Stimulated activated CD4-positive, alpha-beta T cell treated with anti-CD3 and anti-CD28 coated beads, Interleukin-2, amount 100 ng/mL, for 24 hours (primary cell): ENCODE data around the gene KNSTRN.

ENCODE experiments used
- DNase-seq, 2 donors: peaks; one replicate each; pipeline ENCODE4 v3.0.0-alpha.2; 2020

The KNSTRN gene

DNA sequence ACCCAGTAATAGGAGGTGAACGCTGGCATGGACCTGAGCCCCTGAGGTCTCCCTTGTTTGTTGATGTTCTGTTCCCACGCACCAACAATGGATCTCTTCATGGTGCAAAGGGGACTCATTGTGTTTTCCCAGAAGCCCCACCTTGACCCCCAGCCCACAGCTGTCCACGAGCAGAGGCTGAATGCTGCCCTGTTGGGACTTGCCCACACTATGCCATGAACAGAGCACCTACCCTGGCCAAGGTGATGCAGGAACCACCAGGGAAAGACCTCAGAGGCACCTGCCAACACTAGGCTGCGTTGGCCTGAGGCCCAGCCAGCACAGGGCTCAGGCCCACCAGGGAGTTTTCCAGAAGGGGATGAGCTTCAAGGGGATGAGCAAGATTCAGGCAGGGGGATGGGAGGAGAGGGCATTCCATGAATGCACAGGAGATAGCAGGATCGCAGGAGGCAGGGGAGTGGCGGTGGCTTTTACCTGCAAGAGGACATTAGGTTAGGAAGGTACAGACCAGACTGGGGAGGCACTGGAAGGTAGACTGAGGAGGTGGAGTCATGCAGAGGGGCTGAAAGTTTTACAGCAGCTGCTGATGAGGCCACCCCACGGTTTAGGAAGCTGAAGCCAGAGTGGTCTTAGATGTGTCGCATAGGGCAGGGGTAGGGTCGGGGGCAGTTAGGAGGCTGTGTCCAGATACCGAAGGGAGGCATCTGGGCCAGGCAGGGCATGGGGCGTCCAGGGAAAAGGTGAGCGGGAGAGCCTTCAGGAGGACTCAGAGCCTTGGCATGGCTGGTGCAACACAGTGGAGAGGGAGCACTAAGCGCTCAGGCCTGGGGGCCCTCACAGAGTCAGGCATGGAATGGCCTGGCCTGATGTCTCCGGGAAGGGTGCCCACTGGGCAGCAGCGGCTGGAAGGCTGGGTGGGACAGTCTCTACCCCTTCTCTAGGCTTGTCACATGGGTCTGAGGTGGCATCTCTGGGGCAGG lies 35.7 kb upstream of the KNSTRN start:
- DNase-seq = no peak

DNA sequence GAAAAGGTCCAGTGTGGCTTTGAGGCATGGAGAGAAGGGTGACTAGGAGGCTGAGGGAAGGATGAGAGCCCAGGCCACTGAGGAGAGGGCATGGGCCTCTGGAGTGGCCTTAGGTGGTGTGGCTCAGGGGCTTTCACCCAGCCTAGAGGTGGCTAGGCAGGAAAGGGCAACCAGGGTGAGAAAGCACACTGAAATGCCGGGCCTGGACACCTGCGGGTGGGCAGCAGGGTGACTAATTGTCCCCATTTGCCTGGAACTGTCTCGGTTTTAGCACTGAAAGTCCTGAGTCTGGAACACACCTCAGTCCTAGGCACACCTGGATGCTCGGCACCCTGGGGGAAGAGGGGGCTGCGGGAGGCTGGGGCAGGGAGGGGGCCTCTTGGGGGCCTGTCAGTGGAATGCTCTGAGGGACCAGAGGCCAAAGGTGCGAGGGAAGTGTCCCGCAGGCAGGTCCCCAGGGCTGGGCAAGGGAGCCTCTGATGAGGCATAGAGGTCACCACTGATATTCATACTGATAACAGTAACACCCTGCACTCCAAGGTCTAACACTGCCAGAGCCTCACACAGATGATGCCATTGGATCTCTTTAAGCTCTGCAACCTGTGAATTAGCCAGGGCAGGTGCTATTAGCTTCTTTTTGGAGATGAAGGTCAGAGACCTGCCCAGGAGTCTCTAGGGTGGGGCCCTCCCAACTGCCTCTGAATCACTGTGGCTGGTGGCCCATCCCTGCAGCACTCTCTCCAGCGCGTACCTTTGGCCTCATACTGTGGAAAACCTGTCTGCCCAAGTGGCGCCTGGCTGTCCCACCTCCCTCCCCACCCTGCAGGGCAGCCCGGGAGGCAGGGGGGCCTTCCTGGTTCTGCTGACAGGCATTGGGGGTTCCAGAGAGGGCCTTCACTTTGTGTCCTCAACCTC lies 34.7 kb upstream of the KNSTRN start:
- no peak for DNase-seq

DNA sequence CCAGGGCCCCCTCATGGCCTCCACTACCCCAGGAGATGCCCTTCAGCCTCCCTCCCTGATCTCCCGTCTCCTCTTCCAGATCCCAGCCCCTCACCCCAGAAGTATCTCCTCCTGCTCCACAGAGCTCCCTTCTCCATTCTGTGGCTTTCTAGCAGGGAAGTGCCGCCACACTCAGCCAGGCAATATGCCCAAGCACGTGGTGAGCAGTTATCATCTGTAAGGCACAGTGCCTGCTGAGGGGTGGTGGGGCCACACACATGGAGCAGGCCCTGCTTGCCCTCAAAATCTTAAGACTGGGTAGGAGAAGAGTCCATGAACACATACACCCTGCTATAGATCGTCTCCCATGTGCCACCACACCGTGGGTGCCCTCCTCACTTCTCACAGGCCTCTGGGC lies 34.0 kb upstream of the KNSTRN start:
- no peak for DNase-seq

DNA sequence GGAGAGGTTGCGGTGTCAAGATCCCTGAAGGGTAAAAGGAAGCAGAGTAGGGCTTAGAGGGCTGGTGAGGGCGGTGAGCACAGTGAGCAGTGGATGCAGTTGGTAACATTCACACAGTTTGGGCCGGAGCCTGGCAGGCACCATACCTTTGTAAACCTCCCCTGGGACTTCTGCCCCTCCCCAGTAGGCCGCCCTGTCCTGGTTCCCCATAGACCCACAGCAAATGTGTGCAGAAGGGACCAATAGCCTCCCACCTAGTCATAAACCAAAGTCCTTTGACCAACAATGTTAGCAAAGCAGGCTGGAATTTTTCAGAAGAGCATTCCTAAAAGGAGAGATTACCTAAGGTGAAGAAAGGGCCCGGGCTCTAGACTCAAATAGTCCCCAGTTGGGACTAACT lies 33.4 kb upstream of the KNSTRN start:
- DNase-seq = no peak

DNA sequence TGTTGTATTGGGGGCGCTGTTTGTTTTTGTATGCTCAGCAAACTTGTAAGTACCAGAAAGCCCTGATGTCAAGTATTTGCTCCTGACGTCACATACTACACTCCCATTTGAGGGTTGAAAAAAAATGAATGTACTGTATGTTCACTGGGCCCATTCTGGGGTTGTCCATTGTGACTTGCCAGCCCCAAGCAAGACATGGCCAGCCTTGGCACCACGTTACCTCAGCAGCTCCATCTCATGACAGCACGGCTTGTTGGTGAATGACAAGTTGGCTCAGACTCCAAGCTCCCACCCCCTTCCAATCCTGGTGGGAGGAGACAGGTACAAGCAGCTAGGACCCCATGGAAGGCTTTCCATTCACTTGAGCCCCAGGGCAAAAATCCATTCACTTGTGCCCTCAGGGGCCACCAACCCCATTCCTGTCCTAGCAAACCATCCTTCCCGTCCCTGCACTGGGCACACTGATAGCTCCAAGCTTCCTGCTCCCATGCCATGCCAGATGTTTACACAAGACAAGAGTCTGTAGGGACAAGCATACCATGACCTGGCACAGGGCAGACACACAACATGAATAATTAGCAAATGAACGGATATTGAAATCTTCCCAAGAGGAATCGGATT lies 30.1 kb upstream of the KNSTRN start:
- DNase-seq = no peak

DNA sequence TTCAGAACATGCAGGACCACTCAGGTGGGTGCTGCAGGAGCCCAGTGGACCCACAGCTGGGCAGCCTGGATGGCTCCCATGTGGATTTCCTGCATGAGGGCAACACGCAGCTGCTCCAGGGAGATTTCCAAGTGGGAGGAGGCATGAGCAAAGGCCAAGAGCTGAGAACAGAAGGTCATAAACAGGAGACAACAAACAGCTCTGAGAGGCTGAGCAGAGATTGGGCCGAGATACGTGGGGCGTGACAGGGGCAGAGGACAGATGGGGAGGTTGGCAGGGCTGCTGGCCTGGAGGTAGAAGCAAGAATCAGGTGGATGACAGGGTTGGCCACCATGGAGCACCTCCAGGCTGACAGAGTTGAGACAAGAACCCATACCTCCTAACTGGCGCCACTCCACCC lies 28.8 kb upstream of the KNSTRN start:
- no peak for DNase-seq

DNA sequence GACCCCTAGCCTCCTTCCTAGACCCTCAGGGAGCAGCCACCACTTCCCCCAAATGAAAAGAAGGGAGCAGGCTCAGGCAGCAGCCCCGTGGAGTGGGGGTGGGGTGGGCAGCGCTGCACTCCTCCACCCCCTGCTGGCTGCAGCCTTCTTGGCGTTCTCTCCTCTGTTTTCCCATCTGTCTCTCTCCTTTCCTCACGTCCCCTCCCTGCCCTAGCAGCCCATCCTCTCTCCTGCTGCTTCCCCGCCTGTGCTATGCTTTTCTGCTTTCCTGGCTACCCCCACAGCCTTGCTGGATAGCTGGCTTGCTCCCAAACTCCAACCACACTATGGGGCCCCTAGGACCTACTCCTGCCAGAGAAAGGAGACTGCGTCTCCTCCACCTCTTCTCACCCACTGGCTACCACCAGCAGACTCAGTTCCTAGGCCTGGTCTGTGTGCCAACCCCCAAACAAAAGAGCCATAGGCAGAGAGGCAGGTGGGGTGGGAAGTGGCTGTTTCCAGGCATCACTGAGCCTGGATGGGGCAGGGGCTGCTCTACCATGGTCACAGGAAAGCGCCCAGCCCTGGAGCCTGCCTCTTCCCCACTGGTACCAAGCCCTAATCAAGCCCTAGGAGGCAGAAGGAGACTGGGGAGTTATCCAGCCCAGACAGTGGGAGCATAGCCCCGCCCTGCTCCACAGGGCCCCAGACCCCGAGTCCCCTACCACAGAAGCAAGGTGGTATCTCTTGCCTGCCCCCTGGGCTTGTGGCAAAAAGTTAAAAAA lies 27.9 kb upstream of the KNSTRN start:
- no peak for DNase-seq

DNA sequence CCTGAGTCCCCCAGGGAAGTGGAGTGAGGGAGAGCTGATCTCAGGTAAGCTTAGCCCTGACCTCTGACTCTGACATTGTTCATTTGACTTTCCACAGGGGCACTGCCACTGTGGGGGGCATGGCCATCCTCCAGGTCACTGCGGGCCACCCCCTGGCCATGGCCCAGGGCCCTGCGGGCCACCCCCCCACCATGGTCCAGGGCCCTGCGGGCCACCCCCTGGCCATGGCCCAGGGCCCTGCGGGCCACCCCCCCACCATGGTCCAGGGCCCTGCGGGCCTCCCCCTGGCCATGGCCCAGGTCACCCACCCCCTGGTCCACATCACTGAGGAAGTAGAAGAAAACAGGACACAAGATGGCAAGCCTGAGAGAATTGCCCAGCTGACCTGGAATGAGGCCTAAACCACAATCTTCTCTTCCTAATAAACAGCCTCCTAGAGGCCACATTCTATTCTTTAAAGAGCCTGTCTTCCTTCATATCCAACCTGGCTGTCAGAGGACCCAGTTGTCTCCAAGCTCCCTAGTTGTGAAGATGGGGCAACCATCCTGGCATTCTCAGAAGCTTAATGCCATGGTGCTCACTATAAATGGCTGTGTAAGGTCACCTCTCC lies 26.4 kb upstream of the KNSTRN start:
- DNase-seq = no peak

DNA sequence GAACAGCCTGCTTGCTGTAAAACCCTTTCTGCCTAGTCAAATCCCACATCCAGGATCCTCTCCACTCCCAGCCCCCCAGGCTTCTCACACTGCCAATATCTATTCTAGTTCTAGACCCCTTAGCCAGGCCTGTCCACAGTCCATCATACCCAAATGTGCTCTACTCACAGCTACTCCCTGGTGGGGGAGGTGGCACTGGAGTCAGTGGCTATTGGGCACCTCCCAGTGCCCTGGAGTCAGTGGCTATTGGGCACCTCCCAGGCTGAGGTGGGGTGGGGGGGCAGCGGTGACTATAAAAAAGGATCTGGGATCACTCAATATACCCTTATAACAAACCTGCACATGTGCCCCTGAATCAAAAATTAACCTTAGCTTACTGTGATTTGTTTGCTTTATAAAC lies 25.3 kb upstream of the KNSTRN start:
- DNase-seq = no peak

DNA sequence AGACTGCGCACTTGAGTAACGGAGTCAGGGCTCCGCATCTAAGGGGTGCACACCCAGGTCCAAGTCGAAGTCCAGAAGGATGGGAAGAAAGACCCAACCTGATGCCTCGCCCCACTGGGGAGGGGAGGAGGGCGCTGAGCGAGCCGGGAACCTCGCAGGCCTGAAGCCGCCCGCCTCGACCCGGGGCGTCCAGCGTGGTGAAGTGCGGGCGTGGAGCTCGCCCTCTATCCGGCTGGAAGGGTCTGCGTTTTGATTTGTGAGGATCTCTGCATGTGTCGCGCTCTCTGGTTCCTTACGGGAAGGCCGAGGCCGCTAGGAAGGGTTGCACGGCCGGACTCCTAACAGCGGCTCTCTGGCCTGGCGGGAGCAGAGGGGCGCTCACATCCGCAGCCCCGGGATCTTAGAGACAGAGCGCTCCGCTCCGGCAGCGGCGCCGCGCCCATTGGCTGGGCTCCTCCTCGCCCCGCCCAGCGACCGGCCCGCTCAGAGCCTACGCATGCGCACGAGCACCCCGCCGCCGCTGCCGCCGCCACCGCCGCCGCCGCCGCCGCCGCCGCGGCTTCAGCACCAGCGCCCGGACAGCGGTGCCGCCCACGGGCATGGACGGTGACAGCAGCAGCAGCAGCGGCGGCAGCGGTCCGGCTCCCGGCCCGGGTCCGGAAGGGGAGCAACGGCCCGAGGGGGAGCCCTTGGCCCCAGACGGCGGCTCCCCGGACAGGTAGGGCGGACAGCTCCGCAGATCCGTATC lies 24.6 kb upstream of the KNSTRN start, which contains the start of gene DISP2:
Gene DISP2, plus strand, starts transcription at position 497 of the 748 bp plus-strand sequence. Its CDS starts 103 bp downstream, at position 600.
- peak; percentile 91 to 92 for DNase-seq

DNA sequence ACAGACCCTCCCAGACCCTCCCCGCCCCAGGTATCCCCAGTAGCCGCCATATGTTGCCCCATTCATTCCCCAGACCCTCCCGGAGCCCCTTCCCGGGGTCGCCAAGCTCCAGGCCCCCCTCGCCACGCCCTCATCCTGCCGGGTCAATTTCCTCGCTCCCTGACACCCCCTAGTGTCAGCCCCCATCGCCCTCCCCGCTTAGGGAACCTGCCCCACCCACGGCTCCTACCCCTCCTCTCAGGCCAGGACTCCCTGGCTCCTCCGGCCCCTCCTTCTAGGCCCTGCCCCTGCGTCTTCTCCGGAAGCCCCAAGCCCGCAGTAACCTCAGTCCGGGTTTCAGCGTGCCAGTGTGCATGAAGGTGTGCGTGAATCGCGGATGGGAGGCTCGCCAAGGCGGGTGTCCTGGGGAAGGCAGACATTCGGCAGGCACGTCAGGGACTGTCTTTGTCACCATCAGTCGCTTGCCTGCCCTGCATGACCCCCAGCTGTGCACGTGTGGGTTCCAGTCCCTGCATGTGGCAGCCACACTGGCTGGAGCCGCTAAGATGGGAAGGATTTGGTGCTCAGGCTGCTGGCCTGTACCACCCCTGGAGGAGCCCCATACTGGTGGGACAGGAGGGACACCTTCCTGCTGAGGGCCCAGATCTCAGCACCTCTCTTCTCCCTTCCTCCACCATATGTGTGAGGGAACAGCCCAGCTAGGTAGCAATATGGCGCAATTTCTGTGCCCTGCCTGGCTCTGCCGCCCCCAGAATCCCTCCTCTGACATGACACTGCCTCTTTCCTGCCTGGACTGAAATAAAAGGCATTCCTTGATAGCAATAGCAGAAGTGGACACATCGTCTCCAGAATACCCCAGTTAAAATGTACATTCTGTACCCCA lies 23.8 kb upstream of the KNSTRN start:
- DNase-seq = peak; percentile 33 to 38

DNA sequence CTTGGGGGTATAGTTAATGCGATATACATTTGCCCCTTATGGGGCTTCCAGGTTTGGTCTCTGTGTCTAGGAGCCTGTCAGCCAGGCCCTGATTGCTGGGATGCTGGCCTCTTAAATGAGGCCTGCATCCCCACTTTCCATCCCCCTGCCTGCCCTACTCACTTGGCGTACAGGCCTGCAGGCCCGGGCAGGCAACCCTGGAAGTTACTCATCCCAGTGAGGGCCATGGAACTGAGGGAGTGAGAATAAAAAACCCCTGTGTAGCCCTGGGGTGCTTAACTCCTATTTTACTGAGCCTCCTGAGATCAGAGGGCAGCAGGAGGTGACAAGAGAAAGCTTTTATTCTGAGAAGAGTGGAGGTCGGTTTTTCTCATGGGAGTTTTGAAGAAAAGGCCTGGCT lies 22.5 kb upstream of the KNSTRN start:
- DNase-seq = no peak

DNA sequence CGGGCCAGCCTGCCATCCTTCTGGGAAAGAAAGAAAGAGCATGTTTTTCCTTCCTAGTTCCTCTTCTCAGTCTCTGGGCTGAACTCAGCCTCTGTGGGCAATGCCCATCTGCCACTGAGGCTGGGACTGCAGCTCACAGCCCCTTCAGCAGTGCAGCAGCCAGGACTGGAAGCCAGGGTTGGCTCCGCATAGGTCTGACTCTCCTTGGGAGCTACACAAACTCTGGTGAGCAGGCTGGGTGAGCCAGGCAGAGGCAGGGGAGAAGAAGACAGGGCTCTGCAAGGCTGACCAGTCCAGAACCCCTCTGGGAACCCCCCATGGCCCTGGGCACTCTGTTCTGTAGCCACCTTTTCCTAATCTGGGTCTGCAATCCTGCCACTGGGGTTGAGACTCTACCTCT lies 20.9 kb upstream of the KNSTRN start:
- no peak for DNase-seq

DNA sequence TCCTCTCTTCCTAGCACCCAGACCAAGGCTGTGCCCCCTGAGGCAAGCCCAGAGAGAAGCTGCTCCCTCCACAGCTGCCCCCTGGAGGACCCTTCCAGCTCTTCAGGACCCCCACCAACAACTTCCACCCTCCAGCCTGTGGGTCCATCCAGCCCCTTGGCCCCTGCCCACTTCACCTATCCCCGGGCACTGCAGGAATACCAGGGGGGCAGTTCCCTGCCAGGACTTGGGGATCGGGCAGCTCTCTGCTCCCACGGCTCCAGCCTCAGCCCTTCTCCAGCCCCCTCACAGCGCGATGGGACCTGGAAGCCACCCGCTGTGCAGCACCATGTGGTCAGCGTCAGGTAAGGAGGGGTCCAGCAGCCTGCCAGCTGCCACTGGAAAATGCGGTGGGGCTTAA lies 18.9 kb upstream of the KNSTRN start:
- DNase-seq = no peak

DNA sequence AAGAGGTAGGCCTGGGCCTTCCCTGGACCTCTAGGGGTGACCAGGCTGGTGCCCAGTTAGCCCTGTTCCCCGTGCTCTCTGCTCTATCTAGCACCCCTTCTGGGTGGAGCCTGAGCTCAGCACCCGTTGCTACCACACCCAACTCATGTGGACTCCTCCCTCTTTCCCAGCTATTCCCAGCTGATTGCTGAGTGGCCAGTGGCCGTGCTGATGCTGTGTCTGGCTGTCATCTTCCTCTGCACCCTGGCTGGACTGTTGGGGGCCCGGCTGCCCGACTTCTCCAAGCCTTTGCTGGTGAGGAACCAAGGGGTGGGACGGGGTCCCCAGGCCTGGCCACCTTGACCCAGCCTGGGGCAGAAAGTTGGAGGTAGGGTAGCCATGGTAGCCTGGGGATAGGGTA lies 18.3 kb upstream of the KNSTRN start:
- no peak for DNase-seq

DNA sequence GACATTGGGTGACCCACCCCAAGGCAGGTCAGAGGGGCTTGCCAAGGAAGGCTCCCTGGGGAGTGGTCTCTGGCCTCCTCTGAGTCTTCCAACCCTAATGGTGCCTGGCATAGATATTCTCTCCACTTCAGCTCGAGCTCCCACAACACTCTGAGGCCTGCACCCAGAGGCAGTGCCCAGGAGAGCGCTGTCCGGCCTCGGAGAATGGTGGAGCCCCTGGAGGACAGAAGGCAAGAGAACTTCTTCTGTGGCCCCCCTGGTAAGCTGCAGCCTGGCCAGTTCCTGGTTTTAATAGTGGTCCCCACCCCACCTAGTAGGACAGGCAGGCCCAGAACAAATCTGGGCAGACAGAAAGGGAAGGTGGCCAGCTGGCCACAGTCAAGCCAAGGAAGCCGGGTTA lies 17.5 kb upstream of the KNSTRN start:
- DNase-seq = no peak

DNA sequence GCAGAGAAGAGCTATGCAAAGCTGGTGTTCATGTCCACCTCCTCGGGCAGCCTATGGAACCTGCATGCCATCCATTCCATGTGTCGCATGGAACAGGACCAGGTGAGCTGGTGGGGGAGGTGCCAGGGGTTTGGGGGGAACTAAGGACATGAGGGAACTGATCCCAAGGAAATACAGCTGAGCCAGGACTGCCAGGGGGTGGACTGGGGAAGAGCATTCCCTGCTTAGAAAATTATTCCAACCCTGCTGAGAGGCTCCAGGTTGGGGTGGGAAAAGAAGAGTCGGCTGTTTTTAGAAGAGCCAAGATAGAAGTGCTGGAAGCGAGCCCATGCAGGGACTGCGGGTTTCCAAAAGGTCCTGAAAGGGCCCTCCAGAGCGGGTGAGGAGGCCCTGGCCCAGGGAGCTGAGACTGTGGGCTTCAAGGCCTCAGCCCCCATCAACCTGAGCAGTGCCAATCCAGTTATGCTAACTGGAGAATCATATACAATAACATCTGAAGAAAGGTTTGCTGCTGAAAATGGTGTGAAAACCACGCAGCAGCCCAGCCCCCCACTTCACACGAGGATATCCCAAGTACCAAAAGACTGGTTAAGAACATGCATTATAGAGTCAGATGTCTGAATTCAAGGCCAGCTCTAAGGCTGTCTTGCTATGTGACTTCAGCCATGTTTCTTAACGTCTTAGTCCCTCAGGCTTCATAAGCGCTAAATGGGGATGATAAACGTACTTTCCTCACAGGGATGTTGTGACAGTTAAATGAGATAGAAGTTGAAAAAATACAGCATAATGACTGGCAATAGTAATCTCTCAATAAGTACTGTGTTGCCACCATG lies 16.7 kb upstream of the KNSTRN start:
- DNase-seq = no peak

DNA sequence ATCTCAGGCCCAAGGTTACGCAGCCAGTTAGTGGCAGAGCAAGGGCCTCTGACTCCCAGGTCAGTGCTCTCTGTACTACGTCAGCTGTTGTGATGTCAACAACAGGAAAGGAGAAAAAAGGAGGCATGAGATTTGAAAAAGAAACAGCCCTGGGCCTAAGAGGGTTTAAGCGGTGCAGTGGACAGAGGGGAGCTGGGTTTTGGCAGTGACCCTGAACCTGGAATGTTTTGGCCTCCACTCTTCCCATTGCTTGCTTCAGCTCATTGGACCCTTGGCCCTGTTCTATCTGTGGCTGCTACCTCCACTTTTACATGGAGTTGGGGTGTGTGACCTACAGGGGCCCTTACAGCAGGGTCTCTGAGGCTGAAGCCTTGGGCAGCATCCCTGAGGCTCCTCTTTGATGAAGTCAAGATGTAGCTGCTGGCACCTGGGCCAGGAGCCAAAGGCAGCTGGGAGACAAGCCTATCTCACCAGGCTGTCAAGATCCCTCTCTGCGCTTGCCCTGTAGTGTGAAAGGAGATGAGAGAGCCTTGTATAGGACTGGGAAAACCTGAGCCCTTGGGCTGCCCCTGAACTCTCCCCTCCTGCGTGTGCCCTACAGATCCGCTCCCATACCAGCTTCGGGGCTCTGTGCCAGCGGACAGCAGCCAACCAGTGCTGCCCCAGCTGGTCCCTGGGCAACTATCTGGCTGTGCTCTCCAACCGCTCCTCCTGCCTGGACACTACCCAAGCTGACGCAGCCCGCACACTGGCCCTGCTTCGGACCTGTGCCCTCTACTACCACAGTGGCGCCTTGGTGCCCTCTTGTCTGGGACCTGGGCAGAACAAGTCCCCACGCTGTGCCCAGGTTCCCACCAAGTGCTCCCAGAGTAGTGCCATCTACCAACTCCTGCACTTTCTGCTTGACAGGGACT lies 15.8 kb upstream of the KNSTRN start:
- no peak for DNase-seq
